Amygdala (tissue), 56 donors: ENCODE results near the gene IL3RA.
"Not testable (repeated sequence)": the region's sequence is repeated elsewhere in the genome, so short reads cannot be mapped to it uniquely, and the experiment has no call there.

Experiments
- DNase-seq, 56 donors: peaks; one replicate each; lab custom pipeline; 2025; lab: John Stamatoyannopoulos, UW

The IL3RA gene

GRCh38 chrX:1419545-1420355, 83.2 kb downstream of the IL3RA start:
- DNase-seq = no peak

- no peak for DNase-seq
Measured at GRCh38 chrX:1420371-1420770, 83.8 kb downstream of the IL3RA start.

- DNase-seq = no peak
Measured at GRCh38 chrX:1421433-1422134, 85.0 kb downstream of the IL3RA start.

- DNase-seq = no peak
Measured at GRCh38 chrX:1422135-1422465, 85.5 kb downstream of the IL3RA start.

- no peak for DNase-seq
Measured at GRCh38 chrX:1423215-1423614, 86.6 kb downstream of the IL3RA start.

GRCh38 chrX:1424147-1424851, 87.7 kb downstream of the IL3RA start:
- no peak for DNase-seq

- DNase-seq = no peak
Measured at GRCh38 chrX:1425381-1425780, 88.8 kb downstream of the IL3RA start.

- not testable (repeated sequence) for DNase-seq
Measured at GRCh38 chrX:1426321-1426720, 89.7 kb downstream of the IL3RA start.

- no peak for DNase-seq
Measured at GRCh38 chrX:1427756-1428155, 91.2 kb downstream of the IL3RA start.

GRCh38 chrX:1430451-1430850, 93.9 kb downstream of the IL3RA start:
- DNase-seq = no peak
